ENCODE data around the gene PLA2G5.
"Not testable (repeated sequence)": the region's sequence is repeated elsewhere in the genome, so short reads cannot be mapped to it uniquely, and the experiment has no call there.

PLA2G5 gene

GRCh38 chr1:20069874-20070273, at the start of gene PLA2G5:
Gene PLA2G5, plus strand, starts transcription at chr1:20070194. Its CDS starts 14,637 bp downstream, at chr1:20084831.
- no peak for DNase-seq

GRCh38 chr1:20028125-20028524, 41.9 kb upstream of the PLA2G5 start:
- no peak for DNase-seq

- DNase-seq, result no peak
Measured at GRCh38 chr1:20028726-20029125, 41.3 kb upstream of the PLA2G5 start.

- DNase-seq, result no peak
Measured at GRCh38 chr1:20029178-20029912, 40.6 kb upstream of the PLA2G5 start.

GRCh38 chr1:20030436-20031151, 39.4 kb upstream of the PLA2G5 start:
- not testable (repeated sequence) for DNase-seq

GRCh38 chr1:20031161-20031560, 38.8 kb upstream of the PLA2G5 start:
- no peak for DNase-seq

- no peak for DNase-seq
Measured at GRCh38 chr1:20031836-20032235, 38.2 kb upstream of the PLA2G5 start.

- DNase-seq, result no peak
Measured at GRCh38 chr1:20032425-20032824, 37.6 kb upstream of the PLA2G5 start.

- no peak for DNase-seq
Measured at GRCh38 chr1:20033420-20033819, 36.6 kb upstream of the PLA2G5 start.

- DNase-seq, result no peak
Measured at GRCh38 chr1:20035114-20035513, 34.9 kb upstream of the PLA2G5 start.

GRCh38 chr1:20037877-20038276, 32.1 kb upstream of the PLA2G5 start:
- no peak for DNase-seq

- no peak for DNase-seq
Measured at GRCh38 chr1:20047096-20047495, 22.9 kb upstream of the PLA2G5 start.

- DNase-seq, result no peak
Measured at GRCh38 chr1:20048563-20048962, 21.4 kb upstream of the PLA2G5 start.

- DNase-seq, result not testable (repeated sequence)
Measured at GRCh38 chr1:20049056-20049798, 20.8 kb upstream of the PLA2G5 start.

GRCh38 chr1:20051218-20051829, 18.7 kb upstream of the PLA2G5 start:
- DNase-seq, result no peak

GRCh38 chr1:20052386-20052785, 17.6 kb upstream of the PLA2G5 start:
- DNase-seq, result no peak

- no peak for DNase-seq
Measured at GRCh38 chr1:20057886-20058420, 12.0 kb upstream of the PLA2G5 start.

GRCh38 chr1:20058531-20058930, 11.5 kb upstream of the PLA2G5 start:
- no peak for DNase-seq

GRCh38 chr1:20059847-20060246, 10.1 kb upstream of the PLA2G5 start:
- DNase-seq, result no peak

- not testable (repeated sequence) for DNase-seq
Measured at GRCh38 chr1:20060791-20061190, 9.2 kb upstream of the PLA2G5 start.

GRCh38 chr1:20061866-20062265, 8.1 kb upstream of the PLA2G5 start:
- no peak for DNase-seq

GRCh38 chr1:20063861-20064292, 6.1 kb upstream of the PLA2G5 start:
- DNase-seq, result no peak

- no peak for DNase-seq
Measured at GRCh38 chr1:20068722-20069121, 1.3 kb upstream of the PLA2G5 start.
